AML-193 (cell line): Measurements from ENCODE around the gene ARL14EP.

Source experiments
- DNase-seq, 2 experiments: peaks; one replicate each; lab custom pipeline; 2025; lab: John Stamatoyannopoulos, UW

The ARL14EP gene

GRCh38 chr11:30322826-30323710, at the start of gene ARL14EP:
Gene ARL14EP, plus strand, starts transcription at chr11:30323104. Its CDS starts 7,845 bp downstream, at chr11:30330949.
- peak; percentile 83 to 87 for DNase-seq

- no peak for DNase-seq
These were observed 45.7 kb upstream of the ARL14EP start for GRCh38 chr11:30277176-30277575.

- DNase-seq, result no peak
These were observed 43.1 kb upstream of the ARL14EP start for GRCh38 chr11:30279796-30280195.

- no peak for DNase-seq
These were observed 41.2 kb upstream of the ARL14EP start for GRCh38 chr11:30281476-30282288.

GRCh38 chr11:30282289-30282631, 40.6 kb upstream of the ARL14EP start:
- DNase-seq, result no peak

GRCh38 chr11:30284836-30285235, 38.1 kb upstream of the ARL14EP start:
- DNase-seq, result no peak

- DNase-seq, result no peak
These were observed 37.3 kb upstream of the ARL14EP start for GRCh38 chr11:30285416-30286121.

- no peak for DNase-seq
These were observed 31.6 kb upstream of the ARL14EP start for GRCh38 chr11:30291331-30291730.

- DNase-seq, result no peak
These were observed 30.4 kb upstream of the ARL14EP start for GRCh38 chr11:30292545-30292944.

- DNase-seq, result no peak
These were observed 27.6 kb upstream of the ARL14EP start for GRCh38 chr11:30295178-30295885.

- no peak for DNase-seq
These were observed 18.3 kb upstream of the ARL14EP start for GRCh38 chr11:30304620-30305019.

- no peak for DNase-seq
These were observed 12.3 kb upstream of the ARL14EP start for GRCh38 chr11:30310623-30311022.

- no peak for DNase-seq
These were observed 11.7 kb upstream of the ARL14EP start for GRCh38 chr11:30311189-30311588.

- no peak for DNase-seq
These were observed 10.7 kb upstream of the ARL14EP start for GRCh38 chr11:30312243-30312642.

- no peak for DNase-seq
These were observed 9.3 kb upstream of the ARL14EP start for GRCh38 chr11:30313580-30313979.

GRCh38 chr11:30314625-30315024, 8.3 kb upstream of the ARL14EP start:
- peak in 1 of 2 experiments; percentile 3 for DNase-seq

GRCh38 chr11:30316237-30316636, 6.7 kb upstream of the ARL14EP start:
- no peak for DNase-seq

- DNase-seq, result no peak
These were observed 5.9 kb upstream of the ARL14EP start for GRCh38 chr11:30317030-30317429.

GRCh38 chr11:30321321-30321720, 1.6 kb upstream of the ARL14EP start:
- no peak for DNase-seq

GRCh38 chr11:30322191-30322590, 713 bp upstream of the ARL14EP start:
- DNase-seq, result peak in 1 of 2 experiments; percentile 3

- DNase-seq, result peak; percentile 41 to 50
These were observed 3.3 kb downstream of the ARL14EP start for GRCh38 chr11:30326114-30326778.
